Measurements from ENCODE around the gene C10orf90.

- TF ChIP-seq, protein P1, sequence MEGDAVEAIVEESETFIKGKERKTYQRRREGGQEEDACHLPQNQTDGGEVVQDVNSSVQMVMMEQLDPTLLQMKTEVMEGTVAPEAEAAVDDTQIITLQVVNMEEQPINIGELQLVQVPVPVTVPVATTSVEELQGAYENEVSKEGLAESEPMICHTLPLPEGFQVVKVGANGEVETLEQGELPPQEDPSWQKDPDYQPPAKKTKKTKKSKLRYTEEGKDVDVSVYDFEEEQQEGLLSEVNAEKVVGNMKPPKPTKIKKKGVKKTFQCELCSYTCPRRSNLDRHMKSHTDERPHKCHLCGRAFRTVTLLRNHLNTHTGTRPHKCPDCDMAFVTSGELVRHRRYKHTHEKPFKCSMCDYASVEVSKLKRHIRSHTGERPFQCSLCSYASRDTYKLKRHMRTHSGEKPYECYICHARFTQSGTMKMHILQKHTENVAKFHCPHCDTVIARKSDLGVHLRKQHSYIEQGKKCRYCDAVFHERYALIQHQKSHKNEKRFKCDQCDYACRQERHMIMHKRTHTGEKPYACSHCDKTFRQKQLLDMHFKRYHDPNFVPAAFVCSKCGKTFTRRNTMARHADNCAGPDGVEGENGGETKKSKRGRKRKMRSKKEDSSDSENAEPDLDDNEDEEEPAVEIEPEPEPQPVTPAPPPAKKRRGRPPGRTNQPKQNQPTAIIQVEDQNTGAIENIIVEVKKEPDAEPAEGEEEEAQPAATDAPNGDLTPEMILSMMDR (IDR thresholded peaks at IDR 0.05; ENCODE audit: insufficient read depth, low read length) = no peak
- TF ChIP-seq SPI1 (IDR thresholded peaks at IDR 0.05; ENCODE audit: borderline replicate concordance, low read depth) (no peak), POLR2AphosphoS5 (IDR thresholded peaks at IDR 0.05; ENCODE audit: low read depth) (no peak)
Measured at GRCh38 chr10:126621846-126622245, 48.6 kb downstream of the C10orf90 start.

All from HL-60 (cell line).